D721Med (cell line): Measurements from ENCODE around the gene SH2D1A.

Experiments
- DNase-seq: peaks from one replicate; pipeline ENCODE4 v3.0.0; 2011; ENCODE audit warnings: low spot score; ENCODE audit not compliant: insufficient read length
- FAIRE-seq: peaks from 2 replicates; lab custom pipeline; 2011; peaks lifted over from hg19 to GRCh38; lab: Jason Lieb, UNC
- CTCF ChIP-seq: IDR thresholded peaks from 2 replicates; pipeline ENCODE4 v1.5.1; 2012; ENCODE audit warnings: mild to moderate bottlenecking, control low read depth; ENCODE audit not compliant: insufficient read depth; ENCODE audit errors: missing control alignments

The SH2D1A gene

GRCh38 chrX:124421898-124422655 is 75.7 kb downstream of the SH2D1A start:
- DNase-seq, result no peak
- FAIRE-seq, result no peak
- no peak for TF ChIP-seq CTCF
